ENCODE data around the gene KIF20B. TPM values are rescaled to one million over a fixed set of nuclear protein-coding genes. Genes with fewer than 3 reads are reported as not detected.

Gene KIF20B
- total RNA-seq, 2 donors from 2014 or later, result 2.0 to 9.9 TPM

- no peak for TF ChIP-seq CTCF (IDR thresholded peaks at IDR 0.05)
These were observed 39.9 kb downstream of the KIF20B start for GRCh38 chr10:89741126-89741762.

GRCh38 chr10:89744026-89744425 is 42.6 kb downstream of the KIF20B start:
- DNase-seq (ENCODE audit: low spot score) (no peak), ATAC-seq (ENCODE audit: insufficient number of reproducible peaks, low FRiP score, low read depth) (no peak)
- no peak for TF ChIP-seq CTCF (IDR thresholded peaks at IDR 0.05)
- no peak overlapping the region for H3K4me3 ChIP-seq
- H3K27me3 ChIP-seq (replicated peaks; ENCODE audit: insufficient read depth), result no peaks in the 10 kb centered on the region
- no peaks in the 10 kb centered on the region for H3K9me3 ChIP-seq
- no peak overlapping the region for H3K27ac ChIP-seq
- H3K36me3 ChIP-seq, result no peaks in the 10 kb centered on the region
- no peaks in the 10 kb centered on the region for H3K4me1 ChIP-seq (ENCODE audit: control insufficient read depth in 1 of 2, low read depth in 2 of 2)

More at GRCh38 chr10:89741126-89741762, 39.9 kb downstream of the KIF20B start:
- Histone ChIP-seq H3K27me3 (replicated peaks; ENCODE audit: insufficient read depth) (no peaks in the 10 kb centered on the region), H3K4me1 (ENCODE audit: control insufficient read depth in 1 of 2, low read depth in 2 of 2) (no peaks in the 10 kb centered on the region), H3K27ac (no peak overlapping the region), H3K4me3 (no peak overlapping the region), H3K9me3 (no peaks in the 10 kb centered on the region), H3K36me3 (no peaks in the 10 kb centered on the region)
- ATAC-seq (ENCODE audit: insufficient number of reproducible peaks, low FRiP score, low read depth), result no peak
- DNase-seq (ENCODE audit: low spot score), result no peak

- H3K27me3 ChIP-seq (replicated peaks; ENCODE audit: insufficient read depth), result no peaks in the 10 kb centered on the region
- no peaks in the 10 kb centered on the region for H3K9me3 ChIP-seq
- no peaks in the 10 kb centered on the region for H3K4me1 ChIP-seq (ENCODE audit: control insufficient read depth in 1 of 2, low read depth in 2 of 2)
- no peak overlapping the region for H3K27ac ChIP-seq
- H3K36me3 ChIP-seq, result no peaks in the 10 kb centered on the region
- TF ChIP-seq CTCF (IDR thresholded peaks at IDR 0.05), result no peak
- H3K4me3 ChIP-seq, result no peak overlapping the region
- DNase-seq (ENCODE audit: low spot score) (no peak), ATAC-seq (ENCODE audit: insufficient number of reproducible peaks, low FRiP score, low read depth) (no peak)
These were observed 44.5 kb downstream of the KIF20B start for GRCh38 chr10:89745903-89746302.

GRCh38 chr10:89750441-89750840 is 49.1 kb downstream of the KIF20B start:
- no peak for ATAC-seq (ENCODE audit: insufficient number of reproducible peaks, low FRiP score, low read depth)

GRCh38 chr10:89755374-89755773 is 54.0 kb downstream of the KIF20B start:
- H3K4me3 ChIP-seq, result no peak overlapping the region
- no peak for DNase-seq (ENCODE audit: low spot score)

More at GRCh38 chr10:89750441-89750840, 49.1 kb downstream of the KIF20B start:
- Histone ChIP-seq H3K27ac (no peak overlapping the region), H3K4me1 (ENCODE audit: control insufficient read depth in 1 of 2, low read depth in 2 of 2) (no peaks in the 10 kb centered on the region), H3K27me3 (replicated peaks; ENCODE audit: insufficient read depth) (no peaks in the 10 kb centered on the region), H3K9me3 (no peaks in the 10 kb centered on the region), H3K36me3 (no peaks in the 10 kb centered on the region), H3K4me3 (no peak overlapping the region)
- DNase-seq (ENCODE audit: low spot score), result no peak
- no peak for TF ChIP-seq CTCF (IDR thresholded peaks at IDR 0.05)

More at GRCh38 chr10:89755374-89755773, 54.0 kb downstream of the KIF20B start:
- TF ChIP-seq CTCF (IDR thresholded peaks at IDR 0.05), result no peak
- H3K27me3 ChIP-seq (replicated peaks; ENCODE audit: insufficient read depth), result no peaks in the 10 kb centered on the region
- no peaks in the 10 kb centered on the region for H3K4me1 ChIP-seq (ENCODE audit: control insufficient read depth in 1 of 2, low read depth in 2 of 2)
- no peaks in the 10 kb centered on the region for H3K36me3 ChIP-seq
- H3K9me3 ChIP-seq, result no peaks in the 10 kb centered on the region
- no peak for ATAC-seq (ENCODE audit: insufficient number of reproducible peaks, low FRiP score, low read depth)
- H3K27ac ChIP-seq, result no peak overlapping the region
